IPS-20b (cell line): Measurements from ENCODE around the gene CROCC2.

Experiments used
- H3K27ac ChIP-seq: one replicate; pipeline ENCODE4 v1.5.1; 2013; ENCODE audit warnings: low read length
- H3K27me3 ChIP-seq: 2 replicates; pipeline ENCODE4 v1.6.1; 2013; ENCODE audit warnings: mild to moderate bottlenecking, low read length, inconsistent platforms; ENCODE audit not compliant: insufficient read depth
- H3K36me3 ChIP-seq: 2 replicates; pipeline ENCODE4 v1.6.1; 2013; ENCODE audit warnings: low read depth, mild to moderate bottlenecking, inconsistent platforms, low read length, moderate library complexity; ENCODE audit not compliant: insufficient read depth
- H3K4me1 ChIP-seq: 2 replicates; pipeline ENCODE4 v1.6.1; 2013; ENCODE audit warnings: mild to moderate bottlenecking, control low read depth, inconsistent platforms, low read length, moderate library complexity; ENCODE audit not compliant: insufficient read depth
- H3K4me3 ChIP-seq: 2 replicates; pipeline ENCODE4 v1.5.1; 2013; ENCODE audit warnings: mild to moderate bottlenecking, low read length, inconsistent platforms
- H3K9ac ChIP-seq: 2 replicates; pipeline ENCODE4 v1.6.1; 2013; ENCODE audit warnings: low read depth, mild to moderate bottlenecking, inconsistent platforms, low read length, moderate library complexity
- H3K9me3 ChIP-seq: 2 replicates; pipeline ENCODE4 v1.6.1; 2013; ENCODE audit warnings: mild to moderate bottlenecking, low read depth, low read length, inconsistent platforms; ENCODE audit not compliant: insufficient read depth

CROCC2 gene

GRCh38 chr2:240905176-240905781 lies 857 bp upstream of the CROCC2 start:
- Histone ChIP-seq H3K9me3 (no peaks in the 10 kb centered on the region), H3K9ac (no peak overlapping the region; the same call in 1 of the 2 replicates), H3K4me1 (no peaks in the 10 kb centered on the region), H3K4me3 (no peak overlapping the region), H3K36me3 (no peaks in the 10 kb centered on the region), H3K27me3 (no peaks in the 10 kb centered on the region), H3K27ac (no peak overlapping the region)

- H3K36me3 ChIP-seq, result no peaks in the 10 kb centered on the region
- no peaks in the 10 kb centered on the region for H3K4me1 ChIP-seq
- no peak overlapping the region for H3K9ac ChIP-seq
- no peak overlapping the region for H3K27ac ChIP-seq
- no peaks in the 10 kb centered on the region for H3K9me3 ChIP-seq
- H3K4me3 ChIP-seq, result no peak overlapping the region
- H3K27me3 ChIP-seq, result no peaks in the 10 kb centered on the region
Observed at GRCh38 chr2:240906911-240907590, 915 bp downstream of the CROCC2 start.

- Histone ChIP-seq H3K27me3 (0 out of 2 replicates have a peak, but pooled peaks cover 3% of the 10 kb centered on the region), H3K36me3 (no peaks in the 10 kb centered on the region), H3K4me3 (no peak overlapping the region), H3K4me1 (no peaks in the 10 kb centered on the region), H3K9me3 (no peaks in the 10 kb centered on the region), H3K27ac (no peak overlapping the region), H3K9ac (no peak overlapping the region)
Observed at GRCh38 chr2:240909216-240909974, 3.3 kb downstream of the CROCC2 start.

- H3K9me3 ChIP-seq, result no peaks in the 10 kb centered on the region
- H3K4me3 ChIP-seq, result no peak overlapping the region
- H3K9ac ChIP-seq, result no peak overlapping the region
- H3K27me3 ChIP-seq, result peaks cover 21% of the 10 kb centered on the region
- no peaks in the 10 kb centered on the region for H3K4me1 ChIP-seq
- no peak overlapping the region for H3K27ac ChIP-seq
- no peaks in the 10 kb centered on the region for H3K36me3 ChIP-seq
Observed at GRCh38 chr2:240911641-240912265, 5.6 kb downstream of the CROCC2 start.

GRCh38 chr2:240912878-240913809 lies 7.0 kb downstream of the CROCC2 start:
- H3K9me3 ChIP-seq, result no peaks in the 10 kb centered on the region
- H3K36me3 ChIP-seq, result no peaks in the 10 kb centered on the region
- peaks cover 24% of the 10 kb centered on the region for H3K27me3 ChIP-seq
- no peak overlapping the region for H3K9ac ChIP-seq
- H3K4me1 ChIP-seq, result no peaks in the 10 kb centered on the region
- no peak overlapping the region for H3K4me3 ChIP-seq
- H3K27ac ChIP-seq, result no peak overlapping the region

GRCh38 chr2:240913810-240914644 lies 7.9 kb downstream of the CROCC2 start:
- Histone ChIP-seq H3K27me3 (peaks cover 24% of the 10 kb centered on the region), H3K27ac (no peak overlapping the region), H3K9ac (no peak overlapping the region), H3K36me3 (no peaks in the 10 kb centered on the region), H3K4me3 (no peak overlapping the region), H3K9me3 (no peaks in the 10 kb centered on the region), H3K4me1 (no peaks in the 10 kb centered on the region)

GRCh38 chr2:240914645-240915525 lies 8.7 kb downstream of the CROCC2 start:
- Histone ChIP-seq H3K36me3 (no peaks in the 10 kb centered on the region), H3K9me3 (no peaks in the 10 kb centered on the region), H3K9ac (no peak overlapping the region), H3K27me3 (peaks cover 24% of the 10 kb centered on the region), H3K4me3 (no peak overlapping the region), H3K27ac (no peak overlapping the region), H3K4me1 (no peaks in the 10 kb centered on the region)

- Histone ChIP-seq H3K27me3 (peaks cover 24% of the 10 kb centered on the region), H3K27ac (no peak overlapping the region), H3K9me3 (no peaks in the 10 kb centered on the region), H3K36me3 (no peaks in the 10 kb centered on the region), H3K4me3 (peak overlapping the region; percentile 54; the same call in 1 of the 2 replicates), H3K4me1 (no peaks in the 10 kb centered on the region), H3K9ac (no peak overlapping the region)
Observed at GRCh38 chr2:240915526-240916341, 9.6 kb downstream of the CROCC2 start.

GRCh38 chr2:240916571-240917008 lies 10.5 kb downstream of the CROCC2 start:
- Histone ChIP-seq H3K27ac (no peak overlapping the region), H3K4me3 (peak overlapping the region; percentile 58), H3K27me3 (peaks cover 24% of the 10 kb centered on the region), H3K9ac (no peak overlapping the region), H3K36me3 (no peaks in the 10 kb centered on the region), H3K9me3 (no peaks in the 10 kb centered on the region), H3K4me1 (no peaks in the 10 kb centered on the region)
